Heart left ventricle (tissue), 13 donors: ENCODE results near the gene SMCO3.

Experiments used
- POLR2A ChIP-seq, 2 donors: fragments of 450-650 bp; IDR thresholded peaks; one replicate each; pipeline ENCODE4 v1.6.1; 2017; ENCODE audit warnings: antibody characterized with exemption in 2 of 2, mild to moderate bottlenecking in 2 of 2, moderate library complexity in 2 of 2
- TF ChIP-seq, protein P1 (sequence below), 12 donors: fragments of 200-600 bp; sonication (generic) in 4 of 12; IDR thresholded peaks; one replicate each; pipeline versions ENCODE4 v1.5.0 to v1.8.0; 2018 to 2022; ENCODE audit warnings: antibody characterized with exemption in 12 of 12, mild to moderate bottlenecking in 5 of 12
- donor health status: ischemic (EF 13 %, LVEDD 7.1; RV severe dilation, severe dysfunction).
- donor health status: DM: no; HTN: yes; CAD: no.
- donor health status: DM: no; HTN: no; CAD: no.
- donor health status: ischemic (EF 25% LVEDD 6.9; RV normal size, moderate dysfunction).
- donor health status: ischemic (EF 25% LVEDD 5.7; RV mildly dilated, moderate dysfunction).
- donor health status: ischemic (EF 35%, LVEDD 5.7; RV mildly dilated, moderate dysfunction).
- donor health status: nonischemic (EF 11% LVEDD 7.7; RV severe dilation, severe dysfunction).
- donor health status: DM: yes; HTN: yes; CAD: no.
- donor health status: PGD.
- donor health status: ischemic (EF 29% LVEDD 5.4; RV normal size, mild dysfunction).
- donor health status: nonischemic (EF 23%, LVEDD 6.1; RV moderate dilation, normal function).

DNA sequence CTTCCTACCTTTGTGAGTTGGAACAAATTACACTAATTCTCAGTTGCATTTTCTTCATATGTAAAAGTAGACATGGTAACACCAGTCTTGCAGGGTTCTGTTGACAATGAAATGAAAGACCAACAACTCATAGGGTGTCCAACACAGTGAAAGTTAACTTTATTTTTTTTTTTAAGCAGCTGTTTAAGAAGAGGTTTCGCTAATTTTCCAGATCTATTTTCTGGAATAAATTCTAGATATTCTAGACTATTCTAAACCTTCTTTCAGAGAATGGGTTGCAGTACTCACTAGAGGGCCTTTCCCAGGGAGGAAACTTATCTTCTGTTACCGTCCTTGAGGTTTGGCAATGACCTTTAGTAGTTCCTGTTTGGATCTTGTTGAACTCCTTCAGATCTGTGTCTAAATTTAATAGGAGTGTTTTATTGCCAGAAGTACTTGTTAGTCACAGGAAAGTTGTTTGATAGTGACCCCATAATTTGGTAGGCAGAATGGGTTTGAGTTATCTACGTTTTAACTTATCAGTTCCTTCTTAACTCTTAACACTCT, 32.1 kb upstream of the SMCO3 start:
- TF ChIP-seq, protein P1, sequence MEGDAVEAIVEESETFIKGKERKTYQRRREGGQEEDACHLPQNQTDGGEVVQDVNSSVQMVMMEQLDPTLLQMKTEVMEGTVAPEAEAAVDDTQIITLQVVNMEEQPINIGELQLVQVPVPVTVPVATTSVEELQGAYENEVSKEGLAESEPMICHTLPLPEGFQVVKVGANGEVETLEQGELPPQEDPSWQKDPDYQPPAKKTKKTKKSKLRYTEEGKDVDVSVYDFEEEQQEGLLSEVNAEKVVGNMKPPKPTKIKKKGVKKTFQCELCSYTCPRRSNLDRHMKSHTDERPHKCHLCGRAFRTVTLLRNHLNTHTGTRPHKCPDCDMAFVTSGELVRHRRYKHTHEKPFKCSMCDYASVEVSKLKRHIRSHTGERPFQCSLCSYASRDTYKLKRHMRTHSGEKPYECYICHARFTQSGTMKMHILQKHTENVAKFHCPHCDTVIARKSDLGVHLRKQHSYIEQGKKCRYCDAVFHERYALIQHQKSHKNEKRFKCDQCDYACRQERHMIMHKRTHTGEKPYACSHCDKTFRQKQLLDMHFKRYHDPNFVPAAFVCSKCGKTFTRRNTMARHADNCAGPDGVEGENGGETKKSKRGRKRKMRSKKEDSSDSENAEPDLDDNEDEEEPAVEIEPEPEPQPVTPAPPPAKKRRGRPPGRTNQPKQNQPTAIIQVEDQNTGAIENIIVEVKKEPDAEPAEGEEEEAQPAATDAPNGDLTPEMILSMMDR (IDR thresholded peaks at IDR 0.05), result peak in 2 of 12 donors; percentile 6 to 28
- no peak for TF ChIP-seq POLR2A (IDR thresholded peaks at IDR 0.05)
